Ishikawa (cell line): ENCODE data around the gene CELA2B.

Experiments
- CEBPB ChIP-seq: IDR thresholded peaks from 2 replicates; pipeline ENCODE4 v1.6.1; 2012
- CREB1 ChIP-seq: IDR thresholded peaks from 2 replicates; pipeline ENCODE4 v1.6.1; 2012; ENCODE audit warnings: low read depth
- EP300 ChIP-seq: IDR thresholded peaks from 2 replicates; pipeline ENCODE4 v1.6.1; 2012; ENCODE audit warnings: borderline replicate concordance
- FOXM1 ChIP-seq: IDR thresholded peaks from 2 replicates; pipeline ENCODE4 v1.6.1; 2012; ENCODE audit warnings: low read depth, borderline replicate concordance
- MAX ChIP-seq: IDR thresholded peaks from 2 replicates; pipeline ENCODE4 v1.6.1; 2012
- NFIC ChIP-seq: IDR thresholded peaks from 2 replicates; pipeline ENCODE4 v1.6.1; 2012
- TAF1 ChIP-seq: IDR thresholded peaks from 2 replicates; pipeline ENCODE4 v1.6.1; 2012; ENCODE audit warnings: low read depth, mild to moderate bottlenecking
- TEAD4 ChIP-seq: IDR thresholded peaks from 2 replicates; pipeline ENCODE4 v1.6.1; 2012
- YY1 ChIP-seq: IDR thresholded peaks from 2 replicates; pipeline ENCODE4 v1.6.1; 2012; ENCODE audit warnings: low read depth

- TF ChIP-seq EP300 (no peak), NFIC (no peak), TAF1 (no peak), CEBPB (no peak), YY1 (no peak), FOXM1 (no peak), CREB1 (no peak), TEAD4 (no peak), MAX (no peak)
Observed at GRCh38 chr1:15428815-15429435, 47.0 kb upstream of the CELA2B start.
